A204.1 (cell line): Measurements from ENCODE around the gene IFNL3.

Experiments
- FAIRE-seq: peaks from 2 replicates; lab custom pipeline; 2012; peaks lifted over from hg19 to GRCh38; lab: Jason Lieb, UNC

Gene IFNL3

GRCh38 chr19:39193803-39194202 is 51.0 kb downstream of the IFNL3 start:
- FAIRE-seq = no peak
